ENCODE data around the gene GRPR. TPM values are rescaled to one million over a fixed set of nuclear protein-coding genes. Genes with fewer than 3 reads are reported as not detected.

The GRPR gene
- total RNA-seq, 4 donors from 2014 or later, result not detected

DNA sequence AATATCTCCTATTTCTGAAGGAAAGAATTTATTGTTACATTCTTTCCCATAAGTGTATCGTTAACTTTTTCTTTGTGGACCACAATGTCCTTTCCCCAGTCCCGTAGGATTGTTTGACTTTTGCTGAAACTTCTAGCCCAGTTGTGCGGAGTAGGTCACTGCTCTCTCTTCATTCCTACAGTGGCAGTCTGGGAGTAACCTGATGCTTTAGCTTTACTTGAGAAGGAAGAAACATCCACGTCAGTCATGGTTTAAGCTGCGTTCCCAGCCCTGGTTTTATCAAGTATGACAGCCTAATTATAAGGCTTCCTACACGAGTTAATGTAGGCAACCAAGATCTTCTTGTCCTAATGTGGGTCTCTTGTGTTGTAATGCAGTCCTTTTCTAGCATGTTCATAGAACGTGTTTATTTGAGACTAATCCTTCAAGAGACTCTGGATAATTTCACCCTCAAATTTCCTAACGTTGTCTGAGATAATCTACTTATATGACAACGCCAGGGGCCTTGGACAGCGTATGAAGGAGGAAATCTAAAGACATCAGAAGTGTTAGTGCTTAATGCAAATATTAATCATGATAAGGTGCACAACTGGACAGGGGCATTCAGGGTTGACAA, 40.8 kb upstream of the GRPR start:
- Histone ChIP-seq H3K4me3 (no peak overlapping the region), H3K9me3 (no peaks in the 10 kb centered on the region), H3K36me3 (no peaks in the 10 kb centered on the region), H3K27ac (no peak overlapping the region), H3K27me3 (no peaks in the 10 kb centered on the region), H3K4me1 (no peaks in the 10 kb centered on the region)
- no peak for DNase-seq
- intact Hi-C loops (cut with DNase I), result no loop called here
- TF ChIP-seq, protein P1, sequence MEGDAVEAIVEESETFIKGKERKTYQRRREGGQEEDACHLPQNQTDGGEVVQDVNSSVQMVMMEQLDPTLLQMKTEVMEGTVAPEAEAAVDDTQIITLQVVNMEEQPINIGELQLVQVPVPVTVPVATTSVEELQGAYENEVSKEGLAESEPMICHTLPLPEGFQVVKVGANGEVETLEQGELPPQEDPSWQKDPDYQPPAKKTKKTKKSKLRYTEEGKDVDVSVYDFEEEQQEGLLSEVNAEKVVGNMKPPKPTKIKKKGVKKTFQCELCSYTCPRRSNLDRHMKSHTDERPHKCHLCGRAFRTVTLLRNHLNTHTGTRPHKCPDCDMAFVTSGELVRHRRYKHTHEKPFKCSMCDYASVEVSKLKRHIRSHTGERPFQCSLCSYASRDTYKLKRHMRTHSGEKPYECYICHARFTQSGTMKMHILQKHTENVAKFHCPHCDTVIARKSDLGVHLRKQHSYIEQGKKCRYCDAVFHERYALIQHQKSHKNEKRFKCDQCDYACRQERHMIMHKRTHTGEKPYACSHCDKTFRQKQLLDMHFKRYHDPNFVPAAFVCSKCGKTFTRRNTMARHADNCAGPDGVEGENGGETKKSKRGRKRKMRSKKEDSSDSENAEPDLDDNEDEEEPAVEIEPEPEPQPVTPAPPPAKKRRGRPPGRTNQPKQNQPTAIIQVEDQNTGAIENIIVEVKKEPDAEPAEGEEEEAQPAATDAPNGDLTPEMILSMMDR (IDR thresholded peaks at IDR 0.05), result no peak
- TF ChIP-seq POLR2A (IDR thresholded peaks at IDR 0.05), result no peak
- 69 to 75% methylated on average over 10 of the region's 10 CpGs for WGBS, 2 donors

DNA sequence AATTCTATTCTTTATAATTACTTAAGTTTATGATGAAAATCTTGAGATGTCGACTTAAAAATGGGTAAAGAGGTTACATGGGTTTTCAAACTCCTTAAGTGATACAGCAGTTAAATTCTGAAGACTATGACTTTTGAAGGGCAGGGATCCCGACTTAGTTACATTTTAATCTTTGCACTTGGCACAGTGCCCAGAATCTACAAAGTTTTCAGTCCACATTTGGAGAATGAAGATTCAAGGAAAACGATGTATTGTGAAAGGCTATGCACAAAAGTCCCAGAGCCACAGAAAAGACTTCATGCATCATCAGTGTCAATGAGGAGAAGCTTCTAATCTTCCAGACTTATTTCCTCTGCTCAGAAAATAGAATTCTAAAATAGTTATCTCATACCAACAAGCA, 36.3 kb upstream of the GRPR start:
- H3K27ac ChIP-seq, result no peak overlapping the region
- H3K36me3 ChIP-seq, result no peaks in the 10 kb centered on the region
- no peak for DNase-seq
- no peaks in the 10 kb centered on the region for H3K4me1 ChIP-seq
- intact Hi-C loops (cut with DNase I), result no loop called here
- TF ChIP-seq, protein P1 (IDR thresholded peaks at IDR 0.05), result no peak
- no peak for TF ChIP-seq POLR2A (IDR thresholded peaks at IDR 0.05)
- H3K9me3 ChIP-seq, result no peaks in the 10 kb centered on the region
- H3K4me3 ChIP-seq, result no peak overlapping the region
- WGBS, 2 donors, result 22 to 40% methylated on average over 3 of the region's 3 CpGs
- no peaks in the 10 kb centered on the region for H3K27me3 ChIP-seq

DNA sequence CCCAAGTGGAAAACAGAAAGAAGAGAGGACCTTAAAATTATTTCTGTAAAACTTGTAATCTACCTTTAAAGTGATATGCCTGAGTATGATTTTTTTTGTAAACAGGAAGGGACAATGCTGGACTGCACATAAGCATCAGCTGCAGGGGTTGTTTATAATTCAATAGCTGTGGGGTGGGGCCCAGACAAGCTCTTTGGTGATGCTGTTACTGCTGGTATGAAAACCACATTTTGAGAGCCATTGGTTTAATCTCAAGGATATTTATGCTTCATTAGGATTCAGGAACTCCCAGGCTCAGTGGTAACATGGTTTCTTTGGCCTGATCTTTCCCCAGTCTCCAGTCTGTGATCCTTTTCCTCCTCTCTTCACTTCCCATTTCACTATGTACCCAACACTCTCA, 34.3 kb upstream of the GRPR start:
- DNase-seq, result no peak
- TF ChIP-seq, protein P1 (IDR thresholded peaks at IDR 0.05), result no peak
- TF ChIP-seq POLR2A (IDR thresholded peaks at IDR 0.05), result no peak
- no peak overlapping the region for H3K27ac ChIP-seq
- no peaks in the 10 kb centered on the region for H3K4me1 ChIP-seq
- intact Hi-C loops (cut with DNase I), result no loop called here
- no peaks in the 10 kb centered on the region for H3K36me3 ChIP-seq
- no peaks in the 10 kb centered on the region for H3K27me3 ChIP-seq
- H3K4me3 ChIP-seq, result no peak overlapping the region
- H3K9me3 ChIP-seq, result no peaks in the 10 kb centered on the region

DNA sequence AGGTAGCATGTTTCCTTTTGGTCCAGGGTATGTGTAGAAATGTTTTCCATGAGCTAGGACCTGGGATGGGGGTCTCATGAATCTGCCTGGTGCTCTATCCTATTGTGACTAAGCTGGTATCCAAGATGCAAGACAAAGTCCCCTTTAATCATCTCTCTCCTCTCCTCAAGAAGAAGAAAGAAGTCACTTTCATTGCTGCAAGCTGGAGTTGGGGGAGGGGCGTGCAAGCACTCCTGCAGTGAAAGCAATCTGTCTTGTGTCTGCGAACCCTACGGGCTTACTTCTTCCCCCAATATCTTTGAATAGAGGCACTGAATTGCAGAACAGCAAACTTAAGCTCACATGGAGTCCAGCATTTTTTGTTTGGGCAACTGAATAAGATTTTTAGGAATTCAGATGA, 27.2 kb upstream of the GRPR start:
- no peak for DNase-seq
- Histone ChIP-seq H3K4me3 (no peak overlapping the region), H3K27ac (no peak overlapping the region), H3K4me1 (no peaks in the 10 kb centered on the region), H3K9me3 (no peaks in the 10 kb centered on the region), H3K27me3 (no peaks in the 10 kb centered on the region), H3K36me3 (no peaks in the 10 kb centered on the region)
- TF ChIP-seq POLR2A (IDR thresholded peaks at IDR 0.05), result no peak
- TF ChIP-seq, protein P1 (IDR thresholded peaks at IDR 0.05), result no peak
- intact Hi-C loops (cut with DNase I), result no loop called here
- 35 to 66% methylated on average over 2 to 3 of the region's 3 CpGs for WGBS, 2 donors

DNA sequence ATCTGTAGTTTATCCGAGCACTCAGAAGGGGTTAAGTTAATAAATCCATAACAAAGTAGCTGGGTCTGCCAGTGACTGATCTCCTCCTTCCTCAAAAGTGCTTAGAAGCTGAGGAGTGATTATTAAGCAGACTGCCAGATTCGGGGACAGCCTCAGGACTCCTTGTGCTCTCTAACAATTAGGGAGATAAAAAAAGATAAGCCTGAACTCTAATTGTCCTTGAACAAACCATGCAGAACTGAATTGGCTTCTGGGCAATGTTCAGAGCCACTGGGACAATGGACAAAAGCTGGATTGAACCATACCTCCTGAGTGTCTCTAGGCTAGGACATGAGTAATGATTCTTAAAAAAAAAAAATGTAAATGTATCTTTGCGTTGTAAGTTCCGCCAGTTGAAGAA, 22.7 kb upstream of the GRPR start:
- Histone ChIP-seq H3K27me3 (no peaks in the 10 kb centered on the region), H3K36me3 (no peaks in the 10 kb centered on the region), H3K27ac (no peak overlapping the region), H3K4me1 (no peaks in the 10 kb centered on the region), H3K9me3 (no peaks in the 10 kb centered on the region), H3K4me3 (no peak overlapping the region)
- WGBS, 2 donors, result 39 to 47% methylated on average over 4 of the region's 4 CpGs
- DNase-seq, result no peak
- no peak for TF ChIP-seq POLR2A (IDR thresholded peaks at IDR 0.05)
- TF ChIP-seq, protein P1 (IDR thresholded peaks at IDR 0.05), result no peak
- intact Hi-C loops (cut with DNase I), result no loop called here
